BE2C (cell line): ENCODE results near the gene LYPLA2.

ENCODE experiments used
- DNase-seq: peaks from one replicate; pipeline ENCODE4 v3.0.0-alpha.2; 2020
- H3K27me3 ChIP-seq: fragments of 250-450 bp; sonication (Bioruptor Pico); 2 replicates; pipeline ENCODE4 v1.5.1; 2020; ENCODE audit warnings: mild to moderate bottlenecking
- H3K36me3 ChIP-seq: fragments of 250-450 bp; sonication (Bioruptor Pico); 2 replicates; pipeline ENCODE4 v1.5.1; 2020; ENCODE audit warnings: mild to moderate bottlenecking
- H3K4me1 ChIP-seq: fragments of 250-450 bp; sonication (Bioruptor Pico); 2 replicates; pipeline ENCODE4 v1.5.1; 2020
- H3K4me3 ChIP-seq: 2 replicates; pipeline ENCODE4 v1.5.1; 2011; ENCODE audit warnings: low read depth, low read length
- H3K9me3 ChIP-seq: fragments of 250-450 bp; sonication (Bioruptor Pico); 2 replicates; pipeline ENCODE4 v1.5.1; 2020
- CTCF ChIP-seq: IDR thresholded peaks from 2 replicates; pipeline ENCODE4 v1.5.1; 2012; ENCODE audit warnings: mild to moderate bottlenecking, low read depth, low read length

Gene LYPLA2

GRCh38 chr1:23795676-23796465 is 4.9 kb downstream of the LYPLA2 start:
- Histone ChIP-seq H3K4me3 (no peak overlapping the region), H3K36me3 (no peaks in the 10 kb centered on the region), H3K4me1 (no peaks in the 10 kb centered on the region), H3K27me3 (no peaks in the 10 kb centered on the region), H3K9me3 (no peaks in the 10 kb centered on the region)
- no peak for DNase-seq
- no peak for TF ChIP-seq CTCF

DNA sequence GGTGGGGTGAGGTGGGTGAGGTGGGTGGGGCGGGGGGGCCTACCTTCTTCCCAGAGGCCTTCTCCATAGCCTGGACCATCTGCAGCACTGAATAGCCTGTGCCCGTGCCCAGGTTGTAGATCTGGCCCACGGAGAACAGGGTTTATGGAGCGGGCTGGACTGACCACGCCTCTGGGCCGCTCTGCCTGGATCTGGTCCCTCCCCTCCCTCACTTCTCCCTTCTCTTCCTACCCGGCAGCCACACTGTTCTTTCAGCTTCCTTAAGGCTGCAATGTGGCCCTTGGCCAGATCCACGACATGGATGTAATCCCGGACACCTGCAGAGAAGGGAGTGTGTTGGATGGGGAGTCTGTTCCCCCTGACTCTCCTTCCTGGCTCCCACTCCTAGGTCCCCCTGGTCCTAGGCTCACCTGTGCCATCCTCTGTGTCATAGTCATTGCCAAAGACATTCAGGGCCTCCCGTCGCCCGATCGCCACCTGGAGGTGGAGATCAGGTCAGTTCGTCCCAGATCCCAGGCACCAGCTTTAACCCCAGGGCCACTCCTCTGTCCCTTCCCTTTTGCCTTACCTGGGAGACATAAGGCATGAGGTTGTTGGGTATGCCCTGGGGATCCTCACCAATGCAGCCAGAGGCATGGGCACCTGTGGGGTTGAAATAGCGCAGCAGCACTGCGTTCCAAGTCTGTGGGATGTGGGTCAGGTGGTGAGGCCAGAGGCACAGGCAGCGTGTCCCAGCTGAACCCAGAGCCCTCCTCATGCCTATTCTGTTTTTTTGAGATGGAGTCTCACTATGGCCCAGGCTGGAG is 5.7 kb downstream of the LYPLA2 start:
- H3K9me3 ChIP-seq = no peaks in the 10 kb centered on the region
- no peaks in the 10 kb centered on the region for H3K36me3 ChIP-seq
- TF ChIP-seq CTCF = no peak
- H3K27me3 ChIP-seq = no peaks in the 10 kb centered on the region
- DNase-seq = no peak
- no peaks in the 10 kb centered on the region for H3K4me1 ChIP-seq
- H3K4me3 ChIP-seq = no peak overlapping the region

DNA sequence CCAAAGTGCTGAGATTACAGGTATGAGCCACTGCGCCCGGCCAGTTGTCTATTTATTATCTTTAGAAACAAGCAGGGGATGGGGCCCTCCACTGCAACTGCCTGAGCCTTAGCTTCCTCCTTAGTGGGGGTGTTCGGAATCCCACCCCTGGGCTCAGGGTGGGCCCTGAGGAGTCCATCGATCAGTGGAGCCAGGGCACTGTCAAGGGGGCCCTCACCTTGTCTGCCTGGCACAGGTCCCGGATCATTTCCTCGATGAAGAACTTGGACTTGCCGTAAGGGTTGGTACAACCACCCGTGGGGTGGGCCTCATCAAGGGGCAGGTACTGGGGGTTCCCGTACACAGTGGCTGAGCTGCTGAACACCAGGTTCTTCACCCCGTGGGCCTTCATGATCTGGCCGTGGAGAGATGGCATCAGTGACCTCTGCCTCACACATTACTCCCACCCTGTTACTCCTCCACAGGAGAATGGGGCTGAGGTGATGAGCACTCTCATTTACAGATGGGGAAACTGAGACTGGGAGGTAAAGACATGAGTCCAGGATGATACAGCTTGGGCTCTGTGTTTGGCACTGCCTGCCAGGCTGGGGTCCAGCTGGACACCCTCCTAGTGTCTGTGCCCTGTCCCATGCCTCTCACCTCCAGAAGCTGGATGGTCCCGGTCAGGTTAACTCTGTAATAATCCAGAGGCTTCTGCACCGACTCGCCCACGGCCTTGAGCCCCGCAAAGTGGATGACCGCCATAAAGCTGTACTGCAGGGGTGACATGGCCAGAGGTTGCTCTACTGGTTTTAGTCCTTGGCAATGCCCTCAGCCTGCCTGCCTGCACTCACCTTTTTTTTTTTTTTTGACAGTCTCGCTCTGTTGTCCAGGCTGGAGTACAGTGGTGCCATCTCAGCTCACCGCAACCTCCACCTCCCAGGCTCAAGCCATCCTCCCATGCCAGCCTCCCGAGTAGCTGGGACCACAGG is 6.8 kb downstream of the LYPLA2 start:
- Histone ChIP-seq H3K36me3 (no peaks in the 10 kb centered on the region), H3K27me3 (no peaks in the 10 kb centered on the region), H3K4me1 (no peaks in the 10 kb centered on the region), H3K9me3 (no peaks in the 10 kb centered on the region), H3K4me3 (no peak overlapping the region)
- no peak for TF ChIP-seq CTCF
- DNase-seq = no peak

DNA sequence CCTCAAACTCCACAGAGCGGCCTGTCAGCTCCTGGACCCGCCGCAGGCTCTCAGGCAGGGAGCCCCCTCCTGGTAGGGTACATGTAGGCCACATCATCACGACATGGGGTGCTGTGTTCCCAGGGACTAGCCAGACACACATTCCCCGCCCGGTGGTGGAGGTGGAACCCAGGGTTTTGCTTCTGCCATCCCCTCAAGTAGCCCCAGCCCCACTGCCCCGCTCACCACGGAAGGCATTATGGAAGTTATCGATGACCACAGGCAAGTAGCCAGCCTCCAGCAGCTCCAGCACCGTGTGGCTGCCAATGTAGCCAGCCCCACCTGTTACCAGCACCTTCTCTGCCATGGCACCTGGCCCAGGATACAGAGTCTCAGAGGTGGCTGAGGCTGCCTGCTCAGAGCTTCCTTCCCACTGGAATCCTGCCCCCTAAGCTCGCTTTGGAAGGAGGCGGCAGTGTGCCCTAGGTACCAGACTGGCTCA is 7.8 kb downstream of the LYPLA2 start:
- H3K4me1 ChIP-seq = no peaks in the 10 kb centered on the region
- no peak overlapping the region for H3K4me3 ChIP-seq
- no peaks in the 10 kb centered on the region for H3K36me3 ChIP-seq
- no peaks in the 10 kb centered on the region for H3K27me3 ChIP-seq
- TF ChIP-seq CTCF = no peak
- H3K9me3 ChIP-seq = no peaks in the 10 kb centered on the region
- DNase-seq = no peak

DNA sequence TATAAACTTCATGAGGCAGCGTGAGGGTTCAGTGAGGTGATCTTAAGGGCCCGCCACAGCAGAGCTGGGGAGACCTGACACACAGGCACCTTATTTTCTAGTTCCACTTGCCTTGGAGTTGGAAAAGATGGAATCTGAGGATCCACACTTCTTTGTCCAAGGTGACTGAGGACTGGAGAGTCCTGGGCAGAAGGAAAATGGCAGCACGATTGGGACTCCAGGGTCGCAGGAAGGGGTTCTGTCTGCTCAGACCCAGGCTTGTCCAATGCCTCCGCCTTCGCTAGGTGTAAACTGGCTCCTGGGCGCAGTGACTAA is 8.3 kb downstream of the LYPLA2 start:
- TF ChIP-seq CTCF = no peak
- no peaks in the 10 kb centered on the region for H3K36me3 ChIP-seq
- DNase-seq = no peak
- no peak overlapping the region for H3K4me3 ChIP-seq
- no peaks in the 10 kb centered on the region for H3K9me3 ChIP-seq
- H3K27me3 ChIP-seq = no peaks in the 10 kb centered on the region
- H3K4me1 ChIP-seq = no peaks in the 10 kb centered on the region
